Activated T-helper 9 cell treated with anti-CD3 and anti-CD28 coated beads, Interleukin-2, amount 50 U/mL, for 16 hours (primary cell): ENCODE data around the gene SH2D2A.

Source experiments
- DNase-seq: peaks from one replicate; pipeline ENCODE4 v3.0.0-alpha.2; 2020; ENCODE audit warnings: low read depth

SH2D2A gene

GRCh38 chr1:156823210-156823790 is 6.7 kb upstream of the SH2D2A start:
- no peak for DNase-seq

DNA sequence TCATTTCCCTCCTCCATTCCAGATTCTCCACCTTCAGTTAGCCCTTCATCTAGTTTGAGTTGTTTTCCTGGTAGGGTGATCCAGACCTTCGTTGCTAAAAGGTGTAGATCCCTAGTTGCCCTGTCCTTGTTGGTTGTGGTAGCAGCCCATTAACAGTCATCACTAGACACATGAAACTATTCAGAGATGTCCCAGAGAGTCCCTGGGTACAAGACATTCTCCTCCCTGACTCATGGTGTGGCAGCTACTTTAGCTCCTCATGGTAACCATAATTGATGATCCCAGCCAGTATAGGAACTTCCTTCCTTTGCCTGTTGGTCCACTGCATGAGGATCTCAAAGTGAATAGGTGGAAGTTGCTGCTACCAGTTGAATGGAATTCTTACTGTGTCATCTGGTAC is 6.0 kb upstream of the SH2D2A start:
- DNase-seq = no peak

DNA sequence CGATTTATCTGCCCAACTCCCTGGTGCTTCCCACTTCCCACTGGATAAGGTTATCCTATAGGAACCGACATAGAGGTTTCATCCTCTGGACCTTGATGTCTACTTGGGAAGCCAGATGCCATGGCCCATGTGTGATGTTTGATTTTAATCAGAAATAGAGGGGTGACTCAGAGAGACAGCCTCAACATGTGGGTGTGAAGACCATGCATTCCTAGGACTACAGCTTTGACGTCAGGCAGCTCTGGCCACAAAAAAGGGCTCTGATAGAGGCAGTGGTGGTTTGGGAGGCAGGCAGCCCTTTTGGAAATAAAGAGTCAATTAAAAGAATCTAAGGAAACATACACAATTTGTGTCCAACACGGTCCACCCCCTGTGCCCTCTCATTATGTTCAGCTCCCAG is 5.2 kb upstream of the SH2D2A start:
- DNase-seq = no peak

DNA sequence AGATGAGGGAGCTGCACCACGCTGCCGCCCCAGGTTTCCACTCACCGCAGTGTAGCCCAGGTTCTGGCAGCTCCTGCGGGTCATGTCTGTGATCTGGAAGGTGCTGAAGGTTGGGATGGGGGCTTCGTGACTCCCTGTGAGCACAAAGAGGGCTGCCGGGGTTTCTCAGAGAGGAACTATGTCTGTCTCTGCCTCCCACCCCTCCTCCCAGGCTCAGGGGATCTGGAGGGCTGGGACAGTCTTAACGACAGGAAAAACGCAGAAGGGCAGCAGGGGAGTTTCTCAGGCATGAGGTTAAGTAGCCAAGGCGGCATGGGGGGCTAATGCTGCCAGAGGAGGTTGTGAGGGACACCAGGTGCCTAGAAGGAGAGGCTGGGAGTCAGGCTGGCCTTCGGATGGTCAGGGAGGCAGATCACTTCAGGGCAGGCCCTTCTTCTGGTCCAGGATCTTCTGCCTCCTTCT is 656 bp downstream of the SH2D2A start:
- DNase-seq = no peak

DNA sequence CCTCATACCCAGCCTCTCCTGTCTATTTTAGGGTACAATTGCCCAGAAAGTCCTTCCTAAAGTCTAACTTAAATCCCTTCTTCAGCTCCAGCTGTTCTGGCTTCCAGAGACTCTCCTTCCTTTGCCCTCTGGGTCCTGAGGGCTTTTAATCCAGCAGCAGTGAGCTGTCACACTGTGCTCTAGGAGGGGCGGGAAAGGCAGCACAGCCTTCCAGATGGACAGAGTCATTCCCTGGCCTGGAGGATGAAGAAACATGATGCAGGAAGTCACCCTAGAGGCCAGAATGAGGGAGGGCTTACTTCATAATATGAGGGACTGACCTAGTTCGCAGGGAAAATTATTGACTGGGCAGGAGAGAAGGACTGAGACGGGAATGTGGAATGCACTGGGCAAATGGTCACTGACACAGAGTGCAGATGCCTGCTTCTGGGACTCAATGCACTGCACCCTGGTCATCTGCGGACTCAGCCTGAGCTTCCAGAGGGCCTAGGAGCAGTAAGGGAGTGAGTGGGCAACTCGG is 1.3 kb downstream of the SH2D2A start:
- DNase-seq = no peak

- DNase-seq = peak; percentile 49
These were observed 1.9 kb downstream of the SH2D2A start for GRCh38 chr1:156814571-156815260.

- peak; percentile 62 for DNase-seq
These were observed 2.7 kb downstream of the SH2D2A start for GRCh38 chr1:156813750-156814570.

DNA sequence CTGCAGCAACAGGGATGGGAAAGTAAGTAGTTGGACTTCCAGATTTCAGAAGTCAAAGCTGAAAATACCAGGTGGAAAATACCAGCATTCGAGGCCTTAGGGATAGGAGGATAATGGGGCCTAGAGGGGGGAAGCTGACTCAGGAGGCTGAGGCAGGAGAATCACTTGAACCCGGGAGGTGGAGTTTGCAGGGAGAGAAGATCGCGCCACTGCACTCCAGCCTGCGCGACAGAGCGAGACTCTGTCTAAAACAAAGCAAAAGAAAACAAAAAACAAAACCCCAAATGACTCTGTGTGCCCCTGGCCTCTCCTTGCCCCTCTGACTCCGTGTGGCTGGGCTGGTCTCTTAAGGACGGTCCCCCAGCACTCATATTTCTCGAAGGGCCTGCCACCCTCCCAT is 3.4 kb downstream of the SH2D2A start:
- DNase-seq = no peak

DNA sequence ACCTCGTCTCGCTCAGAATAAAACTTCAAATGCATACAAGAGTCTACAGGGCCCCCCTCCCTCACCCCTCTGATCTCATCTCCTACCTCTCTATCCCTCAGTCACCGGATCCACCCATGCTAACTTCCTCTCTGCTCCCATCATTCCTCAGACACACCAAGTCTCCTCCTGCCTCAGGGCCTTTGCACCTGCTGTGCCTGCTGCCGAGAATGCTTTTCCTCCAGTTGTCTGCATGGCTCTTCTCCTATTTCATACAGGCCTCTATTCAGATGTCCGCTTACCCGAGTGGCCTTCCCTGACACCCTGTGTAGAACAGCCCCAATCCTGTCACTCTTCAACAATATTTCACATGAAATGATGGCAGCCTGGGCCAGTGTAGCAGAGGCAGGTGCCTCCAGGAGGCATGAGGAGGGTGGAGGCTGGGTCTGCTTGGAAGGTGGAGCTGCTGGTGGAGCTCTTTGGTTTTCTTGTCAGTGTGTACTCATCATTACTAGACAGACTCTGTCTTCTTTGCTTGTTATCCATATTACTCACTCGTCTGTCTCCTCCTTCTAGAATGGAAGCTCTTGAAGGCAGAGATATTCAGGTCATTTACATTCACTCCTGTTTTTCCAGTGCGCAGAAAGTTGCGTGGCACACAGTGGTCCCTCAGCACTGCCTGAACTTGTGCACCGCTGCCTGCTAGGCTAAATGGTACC is 4.2 kb downstream of the SH2D2A start:
- no peak for DNase-seq

GRCh38 chr1:156811168-156811567 is 5.5 kb downstream of the SH2D2A start:
- DNase-seq = no peak

- DNase-seq = no peak
These were observed 6.8 kb downstream of the SH2D2A start for GRCh38 chr1:156809711-156810366.

DNA sequence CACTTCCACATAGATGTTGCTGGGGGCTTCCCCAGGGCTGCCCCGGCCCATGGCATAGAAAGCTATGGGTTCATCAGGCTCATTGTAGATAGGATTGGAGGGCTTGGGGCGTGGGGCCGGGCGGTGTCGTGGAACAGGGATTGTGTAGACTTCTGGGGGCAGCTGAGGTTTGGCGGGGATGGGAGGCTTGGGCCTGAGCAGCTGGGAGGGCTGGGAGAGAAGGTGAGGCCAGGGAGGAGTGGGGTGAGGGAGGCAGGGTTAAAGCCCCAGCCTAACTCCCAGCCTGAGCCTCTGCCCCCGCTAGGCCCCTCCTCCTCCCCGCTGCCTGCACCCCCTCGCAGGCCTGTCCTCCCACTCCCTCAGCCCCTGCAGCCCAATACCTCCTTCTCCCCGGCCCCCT is 7.4 kb downstream of the SH2D2A start:
- no peak for DNase-seq

DNA sequence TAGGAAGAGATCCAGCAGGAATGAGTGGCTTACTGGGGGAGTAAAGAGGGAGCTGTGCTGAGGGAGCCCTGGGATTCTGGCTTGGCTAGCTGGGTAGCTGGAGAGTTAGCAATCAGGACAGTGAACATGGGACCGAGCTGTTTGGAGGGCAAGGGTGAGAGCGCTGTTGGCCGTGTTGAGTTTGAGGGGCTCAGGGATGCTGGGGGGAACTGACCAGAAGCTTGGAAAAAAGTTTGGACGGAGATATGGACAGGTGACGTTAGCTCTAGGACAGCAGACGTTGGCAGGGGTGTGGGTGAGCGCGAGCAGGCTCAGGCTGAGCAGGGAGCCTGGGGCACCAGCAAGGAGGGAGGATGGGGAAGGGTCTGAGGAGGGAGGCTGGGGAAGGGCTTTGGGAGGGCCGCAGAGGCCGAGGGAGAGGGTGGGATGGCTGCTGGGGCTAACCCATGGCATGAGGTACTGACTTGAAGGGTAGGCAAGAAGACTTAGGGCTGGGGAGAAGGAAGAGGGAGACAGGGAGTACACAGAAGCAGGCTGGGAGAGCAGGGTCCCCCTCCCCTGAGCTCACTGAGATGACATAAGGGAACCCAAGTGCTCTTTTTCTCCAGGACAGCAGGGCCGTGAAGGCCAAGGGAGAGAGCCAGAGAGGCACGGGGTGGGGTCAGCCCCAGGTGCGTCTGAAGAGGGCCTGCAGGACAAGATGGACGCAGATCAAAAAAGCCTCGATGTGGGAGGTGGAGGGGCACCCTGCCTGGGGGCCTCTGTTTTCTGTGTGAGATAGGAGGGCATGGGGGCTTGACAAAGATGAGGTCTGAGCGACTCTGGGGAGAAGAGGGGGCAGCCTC is 8.2 kb downstream of the SH2D2A start:
- DNase-seq = no peak

GRCh38 chr1:156807627-156808026 is 9.0 kb downstream of the SH2D2A start:
- no peak for DNase-seq

DNA sequence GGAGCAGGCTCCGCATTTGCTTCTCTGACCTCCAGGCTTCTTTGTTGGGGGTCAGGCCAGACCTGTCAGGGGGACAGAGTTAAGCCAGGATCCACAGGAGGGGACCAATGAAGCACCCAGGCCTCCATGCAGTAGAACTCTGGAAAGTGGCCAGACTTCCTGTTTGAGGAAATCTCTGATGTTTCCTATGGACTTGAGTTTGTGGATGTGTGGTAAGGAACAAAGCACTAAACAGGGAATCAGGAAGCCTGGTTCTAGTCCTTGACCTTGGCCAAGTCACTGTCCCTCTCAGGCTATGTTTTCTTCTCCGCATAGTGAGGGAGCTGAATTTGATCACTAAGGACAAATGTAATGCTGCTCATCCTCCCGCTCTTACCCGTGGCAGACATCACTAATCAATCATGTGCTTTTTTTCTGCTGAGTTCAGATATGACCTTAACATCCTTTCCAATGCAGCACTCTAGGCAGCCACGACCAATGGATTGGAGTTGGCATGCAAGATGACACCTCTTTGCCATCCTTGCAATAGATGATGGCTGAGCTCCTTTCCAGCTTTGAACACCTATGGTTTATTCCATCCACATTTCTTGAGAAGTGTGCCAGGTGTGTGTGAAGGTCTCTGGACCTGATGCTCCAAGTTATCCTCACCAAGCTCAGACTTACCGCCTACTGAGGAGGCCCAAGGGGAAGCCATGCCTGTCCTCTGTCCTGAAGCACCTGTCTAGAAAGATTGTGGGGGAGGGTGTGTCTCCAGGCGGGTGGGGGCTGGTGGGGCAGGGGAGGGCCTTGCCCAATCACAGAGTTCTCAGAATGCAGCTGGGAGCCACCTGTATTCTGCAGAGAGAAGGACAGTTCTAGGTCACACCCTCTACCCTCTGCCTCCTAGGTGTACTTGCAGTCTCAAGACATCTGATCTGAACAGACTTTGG is 9.9 kb downstream of the SH2D2A start:
- DNase-seq = no peak

GRCh38 chr1:156805766-156806511 is 10.7 kb downstream of the SH2D2A start:
- no peak for DNase-seq

DNA sequence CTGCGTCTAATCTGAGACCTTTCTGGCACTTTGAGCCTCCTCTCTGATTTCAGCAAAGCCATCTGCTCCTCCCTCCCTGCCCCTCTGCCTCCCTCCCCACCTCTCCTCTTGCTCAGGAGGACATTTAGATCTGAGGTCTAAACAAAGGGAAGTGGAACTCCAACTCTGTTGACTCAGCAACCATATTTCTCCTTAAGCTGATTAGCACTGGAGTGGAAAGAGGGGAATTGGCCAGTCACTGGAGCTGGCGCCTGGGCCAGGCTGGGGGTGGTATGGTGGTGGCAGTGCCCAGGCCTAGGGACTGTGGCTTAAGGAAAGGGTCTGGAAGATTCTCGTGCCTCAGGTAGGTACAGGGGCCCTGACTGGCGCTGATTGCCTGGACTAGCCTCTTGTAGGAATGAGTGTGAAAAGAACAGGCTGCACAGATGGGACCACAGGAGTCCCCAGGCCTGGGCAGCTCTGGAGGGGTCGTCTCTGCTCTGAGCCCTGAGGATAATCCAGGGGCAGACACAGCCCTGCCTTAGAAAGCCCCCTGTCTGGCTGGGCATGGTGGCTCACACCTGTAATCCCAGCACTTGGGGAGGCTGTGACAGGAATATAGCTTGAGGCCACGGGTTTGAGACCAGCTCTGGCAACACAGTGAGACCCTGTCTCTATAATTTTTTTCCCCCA is 11.9 kb downstream of the SH2D2A start:
- no peak for DNase-seq

DNA sequence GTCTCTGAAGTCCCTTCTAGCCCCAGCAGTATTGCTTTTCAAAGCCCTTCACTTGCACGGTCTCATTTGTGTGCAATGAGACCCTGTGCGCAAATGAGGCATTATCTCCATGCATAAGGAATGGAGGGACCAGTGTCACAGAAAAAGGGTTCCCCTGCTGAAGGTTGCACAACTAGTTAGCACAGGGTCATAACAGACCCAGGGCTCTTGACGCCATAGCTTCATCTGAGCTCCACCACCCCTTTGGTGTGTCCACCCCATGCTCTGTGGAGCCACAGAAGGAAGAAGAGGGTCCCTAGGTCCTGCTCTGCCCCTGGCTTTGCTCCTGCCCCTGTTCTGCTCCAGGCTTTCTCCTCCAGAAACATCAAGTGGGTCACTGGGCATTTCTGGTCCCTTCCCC is 12.6 kb downstream of the SH2D2A start:
- no peak for DNase-seq
